Subcutaneous abdominal adipose tissue (tissue), 5 donors: ENCODE measurements around the gene PRKAR1B.

Source experiments
- H3K27ac ChIP-seq: one replicate; pipeline ENCODE4 v1.7.0; 2013; ENCODE audit warnings: low read depth, mild to moderate bottlenecking, inconsistent platforms, low read length, moderate library complexity
- H3K27me3 ChIP-seq, 5 donors: one replicate each; pipeline ENCODE4 v1.7.0; 2013; ENCODE audit warnings: low read length in 5 of 5, inconsistent platforms in 1 of 5; ENCODE audit not compliant: control insufficient read depth in 5 of 5, insufficient read depth in 4 of 5
- H3K36me3 ChIP-seq, 5 donors: one replicate each; pipeline ENCODE4 v1.7.0; 2013; ENCODE audit warnings: low read length in 5 of 5; ENCODE audit not compliant: control insufficient read depth in 5 of 5, insufficient read depth in 5 of 5
- H3K4me1 ChIP-seq, 5 donors: one replicate each; pipeline ENCODE4 v1.7.0; 2013; ENCODE audit warnings: low read length in 5 of 5, mild to moderate bottlenecking in 3 of 5, moderate library complexity in 1 of 5; ENCODE audit not compliant: control insufficient read depth in 5 of 5, insufficient read depth in 5 of 5
- H3K4me3 ChIP-seq, 5 donors: one replicate each; pipeline ENCODE4 v1.7.0; 2013; ENCODE audit warnings: low read length in 5 of 5, low read depth in 1 of 5
- H3K9ac ChIP-seq, 5 donors: one replicate each; pipeline ENCODE4 v1.7.0; 2013; ENCODE audit warnings: low read length in 5 of 5, mild to moderate bottlenecking in 4 of 5, moderate library complexity in 3 of 5
- H3K9me3 ChIP-seq, 5 donors: one replicate each; pipeline ENCODE4 v1.7.0; 2013; ENCODE audit warnings: low read length in 5 of 5; ENCODE audit not compliant: control insufficient read depth in 5 of 5
- donor health status: healthy.
- donor health status: healthy.
- donor health status: healthy.
- donor health status: healthy.
- donor health status: healthy.

Gene PRKAR1B

DNA sequence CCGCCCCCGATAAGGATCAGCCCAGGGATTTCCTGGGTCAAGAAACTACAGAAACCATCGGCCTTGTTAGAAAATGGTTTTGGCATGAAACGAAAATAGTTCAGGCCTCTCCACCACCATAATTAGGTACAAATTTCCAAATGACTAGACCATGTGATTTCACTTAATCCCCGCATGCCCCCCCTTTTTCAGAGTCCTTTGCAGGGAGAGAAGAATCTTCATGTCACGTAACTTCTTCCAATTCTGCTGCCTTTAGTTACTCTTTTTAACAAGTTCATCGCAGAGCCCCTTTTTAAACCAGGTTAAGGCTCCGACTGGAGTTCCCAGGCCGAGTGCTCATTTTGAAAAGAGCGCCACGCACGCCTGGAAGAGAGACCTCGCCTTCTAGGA, 210.9 kb downstream of the PRKAR1B start:
- no peak overlapping the region for H3K27ac ChIP-seq
- H3K4me3 ChIP-seq = no peak overlapping the region
- H3K4me1 ChIP-seq = peaks cover 0 to 42% (median 27%) of the 10 kb centered on the region in 5 donors
- H3K36me3 ChIP-seq = peaks cover 0 to 4% (median 0%) of the 10 kb centered on the region in 5 donors
- H3K9me3 ChIP-seq = no peaks in the 10 kb centered on the region
- peaks cover 0 to 17% (median 8%) of the 10 kb centered on the region in 5 donors for H3K27me3 ChIP-seq
- no peak overlapping the region for H3K9ac ChIP-seq

DNA sequence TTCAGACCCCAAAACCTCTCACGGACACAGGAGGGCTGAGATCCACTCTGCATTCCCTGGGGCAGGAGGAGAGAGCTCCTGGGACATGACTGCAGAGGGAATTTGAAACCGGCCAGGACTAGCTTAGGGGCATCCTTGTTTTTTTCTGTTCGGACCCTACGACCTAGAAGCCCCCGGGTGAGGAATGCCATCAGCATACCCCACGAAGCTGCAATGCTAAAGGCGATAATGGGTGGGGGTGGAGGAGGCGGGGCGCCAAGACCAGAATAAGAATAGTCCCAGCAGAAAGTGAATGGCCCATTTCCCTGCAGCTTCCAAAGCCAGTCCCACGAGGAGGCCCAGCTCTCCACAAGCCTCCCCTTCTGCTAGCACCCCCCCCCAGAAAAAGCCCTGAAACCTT, 211.5 kb downstream of the PRKAR1B start:
- Histone ChIP-seq H3K4me1 (peaks cover 0 to 37% (median 21%) of the 10 kb centered on the region in 5 donors), H3K36me3 (peaks cover 0 to 4% (median 0%) of the 10 kb centered on the region in 5 donors), H3K9me3 (no peaks in the 10 kb centered on the region), H3K27me3 (peaks cover 0 to 11% (median 2%) of the 10 kb centered on the region in 5 donors), H3K4me3 (no peak overlapping the region), H3K27ac (no peak overlapping the region), H3K9ac (no peak overlapping the region)

DNA sequence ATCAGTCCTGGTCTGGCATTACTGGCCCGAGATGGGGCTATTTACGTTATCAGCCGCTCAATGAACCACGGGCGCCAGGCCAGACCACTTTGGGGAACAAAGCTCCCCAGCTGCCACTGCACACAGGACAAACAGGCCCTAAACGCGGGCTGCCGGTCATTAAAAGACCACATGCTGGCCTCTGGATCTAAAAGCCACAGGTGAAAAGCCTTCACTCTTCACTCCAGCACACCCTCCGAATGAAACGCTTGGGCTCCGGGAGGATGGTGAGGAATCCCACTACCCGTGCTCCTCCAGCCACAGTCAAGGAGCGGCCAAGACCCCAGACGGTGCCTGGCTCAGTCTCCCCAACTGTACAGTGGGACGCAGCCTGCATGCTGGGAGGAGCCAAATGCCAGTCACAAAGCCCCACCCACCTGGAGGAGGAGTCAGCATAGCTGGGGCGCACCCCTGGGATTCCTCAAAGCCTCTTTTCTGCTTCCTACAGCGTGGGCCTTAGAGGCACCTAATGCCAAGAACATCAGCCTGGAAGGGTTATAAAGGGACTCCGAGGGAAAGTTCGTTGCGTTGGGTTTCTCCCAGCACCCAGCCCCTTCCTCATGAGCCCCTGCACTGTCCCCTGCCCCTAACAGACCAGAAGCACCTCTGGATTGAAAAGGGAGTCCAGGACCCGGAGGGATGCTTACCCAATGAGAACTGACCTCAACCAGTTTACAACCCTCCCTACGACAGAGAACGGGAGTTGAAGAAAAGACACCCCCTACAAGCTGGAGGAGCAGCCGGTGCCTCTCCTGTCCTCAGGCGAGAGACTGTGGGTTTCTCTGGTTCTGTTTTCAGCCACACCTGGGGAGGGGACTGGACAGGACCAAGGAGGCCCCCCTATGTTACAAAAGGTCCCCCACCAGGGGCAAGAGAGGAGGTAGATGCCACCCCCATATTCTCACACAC, 212.2 kb downstream of the PRKAR1B start:
- Histone ChIP-seq H3K4me1 (peaks cover 0 to 31% (median 18%) of the 10 kb centered on the region in 5 donors), H3K36me3 (peaks cover 0 to 8% (median 0%) of the 10 kb centered on the region in 5 donors), H3K27ac (no peak overlapping the region), H3K4me3 (no peak overlapping the region), H3K9ac (no peak overlapping the region), H3K27me3 (peaks cover 0 to 8% (median 0%) of the 10 kb centered on the region in 5 donors), H3K9me3 (no peaks in the 10 kb centered on the region)

DNA sequence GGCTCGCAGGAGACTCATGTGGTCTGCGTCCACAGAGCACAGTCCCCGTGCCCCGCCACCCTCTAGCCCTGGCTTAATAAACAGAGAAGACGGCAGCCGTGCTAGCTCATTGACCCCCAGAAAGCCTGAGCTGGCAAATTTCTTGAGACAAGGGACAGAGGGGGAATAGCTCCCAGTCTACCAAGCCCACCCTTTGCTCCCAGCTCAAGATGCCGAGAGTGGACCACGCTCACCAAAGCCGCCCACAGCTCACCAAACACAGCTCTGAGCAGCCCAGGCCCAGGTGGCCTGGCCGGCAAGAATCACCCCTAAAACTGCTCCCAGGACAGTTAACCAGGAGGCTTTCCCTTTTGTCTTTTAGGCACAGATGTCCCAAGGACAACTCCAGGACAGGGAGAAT, 212.8 kb downstream of the PRKAR1B start:
- no peak overlapping the region for H3K9ac ChIP-seq
- H3K36me3 ChIP-seq = peaks cover 0 to 12% (median 0%) of the 10 kb centered on the region in 5 donors
- H3K27me3 ChIP-seq = peaks cover 0 to 8% (median 0%) of the 10 kb centered on the region in 5 donors
- no peaks in the 10 kb centered on the region for H3K9me3 ChIP-seq
- H3K4me1 ChIP-seq = peaks cover 0 to 30% (median 18%) of the 10 kb centered on the region in 5 donors
- no peak overlapping the region for H3K4me3 ChIP-seq
- no peak overlapping the region for H3K27ac ChIP-seq

DNA sequence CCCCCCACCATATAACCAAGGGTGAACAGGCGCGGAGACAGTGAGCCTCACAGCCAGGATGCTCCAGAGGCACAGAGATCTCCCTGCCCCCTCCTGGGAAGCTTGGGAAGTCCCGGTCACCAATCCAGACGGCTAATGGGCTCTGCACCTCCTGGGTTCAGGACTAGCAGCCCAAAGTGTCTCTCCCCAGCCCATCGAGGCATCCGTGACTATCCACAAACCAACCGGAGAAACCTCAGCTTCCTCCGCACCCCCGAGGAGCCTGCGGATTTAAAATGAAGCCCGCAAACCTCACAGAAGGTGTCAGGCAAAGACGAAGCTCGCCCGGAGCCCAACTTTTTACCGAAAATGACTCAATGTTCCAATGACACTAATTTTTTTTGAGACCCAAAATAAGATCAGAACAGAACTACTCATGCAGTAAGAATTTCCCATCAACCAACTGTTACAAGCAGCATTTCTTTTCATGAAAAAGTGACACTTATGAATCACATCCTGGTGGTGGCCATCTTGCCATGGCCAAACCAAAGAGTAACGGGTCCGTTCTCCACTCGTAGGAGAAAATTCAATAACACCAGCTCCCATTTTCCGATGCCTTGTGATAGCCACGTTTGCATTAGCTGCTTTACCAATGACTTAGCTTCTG, 213.4 kb downstream of the PRKAR1B start:
- H3K4me1 ChIP-seq = peaks cover 0 to 27% (median 14%) of the 10 kb centered on the region in 5 donors

DNA sequence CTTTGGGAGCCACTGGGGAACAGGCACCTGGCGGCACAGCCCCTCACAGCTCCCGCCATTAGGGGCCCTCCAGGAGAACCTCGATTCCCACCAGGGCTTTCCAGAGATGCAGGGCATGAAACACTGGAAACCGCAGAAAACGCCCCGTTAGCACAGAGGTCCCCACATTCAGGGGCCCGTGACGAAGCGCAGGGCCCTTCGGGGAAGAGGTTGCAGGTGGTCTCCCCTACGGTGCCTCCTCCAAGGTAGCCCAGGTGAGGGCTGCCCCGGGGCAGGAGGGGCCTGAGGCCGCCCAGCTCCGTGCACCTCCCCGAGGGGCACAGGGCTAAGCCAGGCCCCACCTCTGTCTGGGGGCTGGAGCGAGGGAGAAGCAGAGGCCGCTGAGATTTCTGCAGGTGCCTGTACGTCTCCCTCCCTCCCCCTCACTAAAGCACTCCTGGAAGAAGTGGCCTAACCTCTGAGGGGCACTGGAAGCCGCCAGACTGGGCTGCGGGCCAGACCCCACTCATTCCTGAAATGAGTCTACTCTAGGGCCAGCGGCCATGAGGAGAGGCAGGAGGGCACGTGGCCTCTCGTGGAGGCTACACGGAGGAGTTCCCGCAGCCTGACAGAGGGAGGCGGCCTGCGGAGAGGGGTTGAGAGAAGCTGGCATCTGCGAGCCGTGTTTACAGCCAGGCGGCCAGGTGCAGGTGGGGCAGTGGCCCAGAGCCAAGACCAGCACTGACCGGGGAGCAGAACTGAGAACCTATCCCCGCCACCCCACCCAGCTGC, 214.4 kb downstream of the PRKAR1B start:
- Histone ChIP-seq H3K9ac (no peak overlapping the region), H3K36me3 (peaks cover 0 to 14% (median 0%) of the 10 kb centered on the region in 5 donors), H3K27me3 (peaks cover 0 to 8% (median 0%) of the 10 kb centered on the region in 5 donors), H3K4me3 (no peak overlapping the region), H3K9me3 (no peaks in the 10 kb centered on the region), H3K27ac (no peak overlapping the region), H3K4me1 (peaks cover 0 to 19% (median 6%) of the 10 kb centered on the region in 5 donors)

More for the DNA sequence above, 213.4 kb downstream of the PRKAR1B start:
- Histone ChIP-seq H3K9me3 (no peaks in the 10 kb centered on the region), H3K27me3 (peaks cover 0 to 8% (median 0%) of the 10 kb centered on the region in 5 donors), H3K9ac (no peak overlapping the region), H3K27ac (no peak overlapping the region), H3K4me3 (no peak overlapping the region), H3K36me3 (peaks cover 0 to 14% (median 0%) of the 10 kb centered on the region in 5 donors)

DNA sequence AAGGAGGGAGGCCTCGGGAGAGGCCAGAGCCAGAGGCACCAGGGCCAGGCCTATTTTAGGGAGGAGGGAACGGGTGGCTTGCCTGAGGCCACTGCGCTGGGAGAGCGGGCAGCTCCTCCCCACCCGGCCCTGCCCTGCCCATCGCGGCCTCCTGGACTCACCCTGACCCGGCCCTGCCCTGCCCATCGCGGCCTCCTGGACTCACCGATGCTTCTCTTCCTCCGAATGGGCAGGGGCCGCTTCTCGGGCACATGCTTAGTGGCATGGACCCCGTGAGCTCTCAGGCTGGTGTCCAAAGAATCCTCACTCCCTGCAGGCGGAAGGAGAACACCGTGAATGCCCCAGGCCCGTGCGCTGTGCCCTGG, 215.0 kb downstream of the PRKAR1B start:
- peaks cover 0 to 8% (median 0%) of the 10 kb centered on the region in 5 donors for H3K27me3 ChIP-seq
- no peak overlapping the region for H3K9ac ChIP-seq
- H3K36me3 ChIP-seq = peaks cover 0 to 14% (median 0%) of the 10 kb centered on the region in 5 donors
- H3K9me3 ChIP-seq = no peaks in the 10 kb centered on the region
- H3K27ac ChIP-seq = no peak overlapping the region
- peaks cover 0 to 17% (median 4%) of the 10 kb centered on the region in 5 donors for H3K4me1 ChIP-seq
- no peak overlapping the region for H3K4me3 ChIP-seq

DNA sequence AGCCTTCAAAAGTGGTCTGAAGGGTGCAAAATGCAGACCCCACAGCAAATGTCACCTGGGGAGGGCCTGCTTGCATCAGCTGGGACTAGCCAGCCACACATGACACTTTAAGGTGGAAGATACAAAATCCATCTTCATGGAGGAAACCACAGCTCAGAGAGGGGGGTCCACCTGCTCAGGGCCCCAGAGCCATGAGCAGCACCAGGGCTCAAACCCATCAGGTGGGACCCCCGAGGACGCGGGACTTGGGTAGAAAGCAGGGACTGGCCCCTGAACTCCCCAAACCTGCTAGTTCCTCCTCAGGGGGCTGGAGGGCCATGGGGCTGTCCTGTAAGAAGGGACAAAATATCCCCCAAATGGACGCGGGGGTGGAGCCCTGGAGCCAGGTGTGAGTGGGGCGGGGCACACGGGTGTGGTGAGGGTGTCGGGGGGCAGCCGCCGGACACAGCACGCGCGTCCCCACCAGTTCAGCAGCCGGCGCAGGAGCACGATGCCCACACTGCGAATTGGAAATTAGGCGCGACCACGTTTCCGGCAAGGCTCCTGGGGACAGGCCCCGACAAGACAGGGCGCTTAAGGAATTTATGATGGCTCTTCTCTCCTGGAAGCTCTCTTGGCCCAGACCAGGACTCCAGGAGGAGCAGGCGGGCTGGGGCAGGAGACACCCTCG, 215.5 kb downstream of the PRKAR1B start:
- Histone ChIP-seq H3K27ac (no peak overlapping the region), H3K36me3 (peaks cover 0 to 14% (median 0%) of the 10 kb centered on the region in 5 donors), H3K27me3 (peaks cover 0 to 8% (median 0%) of the 10 kb centered on the region in 5 donors), H3K9me3 (no peaks in the 10 kb centered on the region), H3K4me3 (no peak overlapping the region), H3K9ac (no peak overlapping the region), H3K4me1 (peaks cover 0 to 12% (median 4%) of the 10 kb centered on the region in 5 donors)

DNA sequence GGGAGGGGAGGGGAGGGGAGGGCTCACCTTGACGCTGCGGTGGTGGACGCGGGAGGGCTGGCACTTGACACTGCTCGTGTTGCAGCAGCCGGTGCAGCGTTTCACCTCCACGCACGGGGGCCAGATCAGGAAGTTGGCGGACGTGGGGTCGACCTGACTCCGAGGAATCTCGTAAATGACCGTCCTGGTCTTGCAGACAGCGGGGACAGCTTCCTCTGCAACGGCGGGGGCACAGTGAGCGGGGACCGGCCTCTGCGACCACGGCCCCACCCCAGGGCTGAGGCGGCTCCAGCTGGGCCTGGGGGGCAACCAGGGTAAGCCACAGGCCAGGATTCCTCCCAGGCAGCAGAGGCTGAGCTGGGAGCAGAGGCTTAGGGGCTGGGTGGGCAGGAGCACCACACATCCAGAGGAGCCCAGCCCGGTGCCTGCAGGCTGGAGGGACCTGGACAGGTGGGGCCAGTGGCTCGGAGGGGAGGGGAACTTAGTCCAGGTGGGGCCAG, 216.2 kb downstream of the PRKAR1B start:
- Histone ChIP-seq H3K9me3 (no peaks in the 10 kb centered on the region), H3K36me3 (peaks cover 0 to 18% (median 0%) of the 10 kb centered on the region in 5 donors), H3K4me1 (peaks cover 0 to 7% (median 2%) of the 10 kb centered on the region in 5 donors), H3K4me3 (no peak overlapping the region), H3K27ac (no peak overlapping the region), H3K27me3 (peaks cover 0 to 8% (median 0%) of the 10 kb centered on the region in 5 donors), H3K9ac (no peak overlapping the region)
